Brain pericyte (primary cell): ENCODE measurements around the gene RAB27A.

ENCODE experiments used
- DNase-seq: peaks from one replicate; pipeline ENCODE4 v3.0.0-alpha.2; 2012; ENCODE audit warnings: low read depth, low spot score

Gene RAB27A

GRCh38 chr15:55222588-55222987, 67.0 kb downstream of the RAB27A start:
- no peak for DNase-seq

- DNase-seq: peak; percentile 25
Observed at GRCh38 chr15:55221090-55222011, 68.3 kb downstream of the RAB27A start.

GRCh38 chr15:55220606-55221005, 69.0 kb downstream of the RAB27A start:
- no peak for DNase-seq

DNA sequence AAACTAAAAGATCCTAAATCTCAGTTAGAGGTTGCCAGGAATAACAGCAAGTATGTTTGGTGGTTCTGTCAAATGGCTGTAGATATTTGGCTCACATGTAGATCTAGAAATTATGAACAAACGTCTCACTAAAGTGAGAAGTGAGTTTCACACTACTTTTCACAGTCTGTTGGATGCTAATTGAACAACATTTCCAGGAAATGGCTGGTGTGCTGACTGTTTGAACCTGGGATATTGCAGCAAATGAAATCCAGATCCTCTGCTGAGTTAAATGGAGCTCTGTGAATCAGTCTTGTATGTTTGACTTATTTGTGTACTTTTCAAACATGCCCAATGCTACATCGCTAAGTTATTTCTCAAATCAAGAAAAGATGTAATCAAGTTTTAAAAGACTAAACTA, 71.6 kb downstream of the RAB27A start:
- DNase-seq: no peak

GRCh38 chr15:55204464-55204863, 85.1 kb downstream of the RAB27A start:
- DNase-seq: no peak

GRCh38 chr15:55202206-55202605, 87.4 kb downstream of the RAB27A start:
- DNase-seq: no peak

- no peak for DNase-seq
Observed at GRCh38 chr15:55198706-55199105, 90.9 kb downstream of the RAB27A start.

DNA sequence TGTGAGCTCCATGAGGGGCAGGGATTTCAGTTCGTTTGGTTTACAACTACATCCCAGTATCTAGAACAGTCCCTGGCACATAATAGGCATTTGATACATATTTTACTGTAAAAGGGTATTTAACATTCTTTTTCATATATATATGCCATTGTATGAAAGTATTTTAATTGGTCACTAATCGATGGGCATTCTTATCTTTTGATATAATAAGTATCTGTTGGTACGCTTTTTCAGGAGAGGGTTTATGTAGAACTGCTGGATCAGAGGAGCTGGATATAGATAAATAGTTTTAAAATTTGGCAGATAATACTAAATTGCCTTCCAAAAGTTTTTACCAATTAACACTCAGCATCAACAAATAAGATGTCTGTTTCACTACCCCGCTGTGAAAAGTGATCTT, 91.9 kb downstream of the RAB27A start:
- DNase-seq: no peak

DNA sequence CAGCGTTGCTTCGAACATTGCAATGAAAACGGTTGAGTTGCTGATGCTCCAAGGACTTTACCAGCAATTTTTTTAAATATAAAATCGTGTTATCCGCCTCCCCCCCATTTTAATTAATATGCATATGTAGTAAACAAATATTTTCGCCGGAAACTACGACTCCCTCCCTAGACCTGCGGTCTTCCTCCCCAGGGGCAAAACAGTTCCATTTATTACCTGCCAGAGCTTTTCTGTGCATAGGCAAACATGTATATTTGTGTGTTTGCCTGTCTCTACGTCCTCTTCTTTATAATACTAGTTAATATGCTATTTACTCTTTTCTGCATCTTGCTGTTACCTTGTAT, 92.3 kb downstream of the RAB27A start:
- no peak for DNase-seq

GRCh38 chr15:55196458-55197361, 92.9 kb downstream of the RAB27A start, which contains the start of gene RSL24D1:
Gene RSL24D1, minus strand, starts transcription at chr15:55196941. Its CDS starts 51 bp downstream, at chr15:55196890.
- DNase-seq: peak; percentile 94

- no peak for DNase-seq
Observed at GRCh38 chr15:55195996-55196395, 93.6 kb downstream of the RAB27A start.

DNA sequence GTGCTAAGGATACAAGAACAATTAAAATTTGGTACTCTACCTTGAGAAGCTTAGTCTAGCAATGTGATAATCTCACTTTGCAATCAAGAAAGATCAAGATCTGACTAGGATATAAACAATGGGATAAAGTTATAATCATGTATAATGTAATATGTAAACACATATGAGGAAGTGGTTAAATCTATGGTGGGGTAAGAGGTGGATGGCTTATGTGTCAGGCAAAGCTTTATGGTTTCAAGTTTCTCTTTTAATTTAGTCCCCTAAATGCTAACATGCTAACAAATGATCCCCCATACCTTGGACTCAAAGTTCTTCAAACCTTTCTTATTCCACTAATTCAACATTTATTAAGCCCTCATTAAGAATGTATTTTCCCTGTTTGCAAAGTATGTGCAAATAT, 95.4 kb downstream of the RAB27A start:
- DNase-seq: no peak

GRCh38 chr15:55186331-55186730, 103.3 kb downstream of the RAB27A start:
- DNase-seq: no peak

DNA sequence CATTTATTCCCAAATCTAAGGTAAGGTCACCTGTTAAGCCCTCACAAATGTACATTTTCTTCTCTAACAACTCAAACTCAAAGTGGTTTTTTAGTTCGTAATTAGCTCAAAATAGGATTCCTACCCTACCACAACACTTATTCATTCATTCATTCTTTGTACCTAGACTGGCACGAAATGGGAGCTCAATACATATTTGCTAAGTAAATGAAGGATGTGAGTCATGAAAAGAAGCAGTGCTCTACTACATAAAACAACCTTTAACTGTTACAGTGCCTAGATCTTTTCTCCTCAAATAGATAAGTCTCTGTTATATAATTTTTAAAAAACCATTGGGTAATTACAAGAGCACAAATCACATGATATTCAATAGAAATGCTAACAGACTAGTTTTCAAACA, 105.9 kb downstream of the RAB27A start:
- no peak for DNase-seq

DNA sequence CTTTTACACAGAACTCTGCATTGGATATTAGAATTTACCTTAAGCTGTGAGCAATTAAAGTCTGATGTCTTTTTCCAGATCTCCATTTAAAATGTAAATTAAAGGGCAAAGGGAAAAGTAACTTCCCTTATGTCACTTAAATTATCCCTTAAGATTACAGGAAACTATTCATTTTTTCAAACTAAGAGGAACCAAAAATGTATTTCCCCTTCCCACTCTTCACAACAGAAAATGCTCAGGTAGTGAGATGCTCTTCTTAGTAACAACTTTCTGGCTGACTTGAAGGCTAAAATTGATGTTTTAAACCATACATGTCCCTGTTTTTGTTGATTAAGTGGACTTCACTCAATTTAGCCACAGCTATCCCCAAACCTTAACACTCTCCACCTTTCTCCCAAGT, 110.5 kb downstream of the RAB27A start:
- no peak for DNase-seq

DNA sequence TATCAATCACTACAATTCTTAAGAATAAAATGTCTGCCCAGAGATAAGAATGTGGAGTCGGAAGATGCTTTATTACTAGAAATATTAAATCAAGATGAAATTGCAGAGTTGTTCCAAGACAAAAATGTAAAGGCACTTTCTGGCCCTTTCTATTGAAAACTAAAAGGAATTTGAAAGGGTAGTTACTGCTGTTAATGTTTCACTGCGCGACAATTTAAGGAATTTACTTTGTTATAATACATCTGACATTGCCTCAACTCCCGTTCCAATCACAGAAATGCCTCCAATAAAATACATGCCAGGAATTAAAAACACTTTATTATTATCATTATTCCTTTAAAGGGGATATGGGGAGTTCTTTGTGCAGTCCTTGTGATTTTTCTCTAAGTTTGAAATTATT, 119.3 kb downstream of the RAB27A start:
- no peak for DNase-seq

- DNase-seq: no peak
Observed at GRCh38 chr15:55168350-55168974, 121.2 kb downstream of the RAB27A start.

DNA sequence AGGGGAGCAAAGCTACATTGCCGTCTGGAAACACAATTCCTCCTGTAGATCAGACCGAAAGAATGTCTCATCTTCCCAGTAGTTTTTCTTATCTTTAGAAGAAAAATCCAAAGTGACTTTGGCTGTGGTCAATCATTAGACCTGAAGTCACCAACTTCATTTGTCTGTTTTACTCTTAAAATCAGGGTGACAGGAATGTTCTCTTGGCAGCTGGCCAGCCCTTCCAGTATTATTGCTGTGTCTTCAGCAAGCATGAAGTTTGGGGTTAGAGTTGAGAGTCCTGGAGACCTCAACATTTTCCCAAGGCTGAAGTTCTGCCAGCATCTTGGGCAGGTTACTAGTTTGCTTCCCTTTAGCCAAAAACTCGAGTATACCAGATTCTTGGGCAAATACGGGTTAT, 125.3 kb downstream of the RAB27A start:
- no peak for DNase-seq
